GM19099 (cell line): ENCODE results near the gene YIPF1.

Experiments
- POLR2A ChIP-seq: IDR thresholded peaks from 3 replicates; pipeline ENCODE4 v1.6.1; 2011; ENCODE audit warnings: low read depth; ENCODE audit not compliant: insufficient read length; ENCODE audit errors: extremely low read depth

Gene YIPF1

DNA sequence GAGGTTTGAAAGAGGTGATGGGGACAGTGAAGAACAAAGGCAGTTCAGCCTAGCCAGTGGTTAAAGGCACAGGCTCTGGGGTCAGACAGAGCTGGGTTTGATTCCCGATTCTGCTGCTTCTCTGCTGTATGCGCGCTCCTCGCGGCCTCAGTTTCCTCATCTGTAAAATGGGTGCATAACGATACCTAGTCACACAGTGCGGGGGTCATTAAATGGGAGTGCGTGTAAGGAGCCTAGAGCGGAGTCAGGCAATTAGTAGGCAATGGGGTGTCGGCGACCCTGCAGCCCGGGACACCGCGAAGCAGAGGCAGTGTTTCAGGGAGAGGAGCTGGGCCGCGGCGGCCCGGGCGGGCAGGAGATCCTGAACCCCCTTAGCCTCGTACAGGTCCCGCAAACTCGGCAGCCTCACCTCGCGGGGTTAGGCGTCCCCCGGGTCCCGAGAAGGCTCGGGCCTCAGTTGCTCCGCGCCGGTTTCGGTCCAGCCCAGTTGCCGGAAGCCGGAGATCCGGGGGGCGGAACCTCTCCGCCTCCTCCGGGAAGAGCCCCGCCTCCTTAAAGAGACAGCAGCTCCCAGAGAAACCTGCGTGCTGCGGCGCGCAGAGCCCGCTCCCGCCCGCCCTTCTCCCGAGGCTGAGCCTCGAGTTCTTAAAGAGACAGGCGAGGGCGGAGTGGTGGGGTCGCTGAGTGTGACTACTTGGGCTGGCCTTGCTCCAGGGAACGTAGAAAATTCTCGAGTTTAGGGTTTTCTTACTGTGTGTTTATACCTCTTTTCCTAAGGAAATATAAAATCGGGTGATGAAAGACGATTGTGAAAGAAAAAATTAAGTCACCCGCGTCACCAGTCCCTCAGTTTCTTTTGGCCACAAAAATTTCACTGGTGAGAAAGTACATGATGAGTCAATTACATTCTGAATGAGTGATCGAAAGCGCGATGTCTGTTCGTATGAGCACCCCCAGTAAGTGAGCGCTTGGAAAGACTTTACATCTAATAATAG lies at the start of gene YIPF1:
Gene YIPF1, minus strand, starts transcription at position 494 of the 995 bp plus-strand sequence. CDS start 860 bp downstream, outside the sequence.
- peak; percentile 76 for TF ChIP-seq POLR2A

DNA sequence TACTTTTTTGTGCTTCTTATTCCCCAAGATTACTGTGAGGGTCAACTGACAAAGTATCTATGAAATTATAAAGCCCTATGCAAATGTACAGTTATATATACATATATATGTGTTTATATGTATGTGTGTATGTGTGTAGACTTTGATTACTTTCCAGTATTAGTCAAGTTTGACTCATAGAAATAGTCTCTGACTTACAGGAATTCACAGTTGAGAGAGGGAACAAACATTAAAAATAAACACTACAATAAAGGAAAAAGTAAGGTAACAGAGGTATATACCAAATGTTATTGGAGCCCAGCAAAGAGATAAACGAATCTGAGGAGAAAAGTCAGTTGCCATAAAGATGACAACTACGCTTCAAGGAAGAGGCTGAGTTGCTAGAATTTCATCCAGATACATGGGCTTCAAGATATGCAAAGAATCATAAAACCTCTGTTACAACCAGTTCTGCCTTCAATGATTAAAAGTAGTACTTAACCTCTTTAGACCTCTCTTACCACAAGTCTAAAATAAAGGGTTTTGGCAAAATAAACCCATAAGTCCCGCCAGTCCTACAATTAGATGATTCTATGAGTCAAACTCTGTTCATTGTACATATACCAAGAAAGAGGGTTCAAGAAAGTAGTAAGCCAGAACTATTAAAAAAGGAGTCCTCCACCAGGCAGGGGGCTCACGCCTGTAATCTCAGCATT lies 48.7 kb upstream of the YIPF1 start:
- no peak for TF ChIP-seq POLR2A

DNA sequence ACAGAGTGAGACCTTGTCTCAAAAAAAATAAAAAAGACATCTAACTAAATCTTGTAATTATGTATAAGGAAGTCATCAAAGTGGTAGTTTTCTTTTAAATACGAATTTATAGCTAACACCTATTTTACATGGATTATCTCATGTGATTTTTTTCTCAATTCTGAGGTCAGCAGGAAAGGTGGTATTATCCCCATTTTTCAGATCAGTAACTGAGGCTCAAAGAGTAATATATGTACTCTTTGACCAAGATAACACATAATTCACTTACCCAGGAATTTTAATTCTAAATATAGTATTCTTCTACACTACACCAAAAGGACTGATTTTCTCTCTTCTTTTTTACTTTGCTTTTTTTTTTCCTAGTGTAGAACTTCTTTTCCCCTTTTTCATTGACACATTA lies 46.8 kb upstream of the YIPF1 start:
- no peak for TF ChIP-seq POLR2A

DNA sequence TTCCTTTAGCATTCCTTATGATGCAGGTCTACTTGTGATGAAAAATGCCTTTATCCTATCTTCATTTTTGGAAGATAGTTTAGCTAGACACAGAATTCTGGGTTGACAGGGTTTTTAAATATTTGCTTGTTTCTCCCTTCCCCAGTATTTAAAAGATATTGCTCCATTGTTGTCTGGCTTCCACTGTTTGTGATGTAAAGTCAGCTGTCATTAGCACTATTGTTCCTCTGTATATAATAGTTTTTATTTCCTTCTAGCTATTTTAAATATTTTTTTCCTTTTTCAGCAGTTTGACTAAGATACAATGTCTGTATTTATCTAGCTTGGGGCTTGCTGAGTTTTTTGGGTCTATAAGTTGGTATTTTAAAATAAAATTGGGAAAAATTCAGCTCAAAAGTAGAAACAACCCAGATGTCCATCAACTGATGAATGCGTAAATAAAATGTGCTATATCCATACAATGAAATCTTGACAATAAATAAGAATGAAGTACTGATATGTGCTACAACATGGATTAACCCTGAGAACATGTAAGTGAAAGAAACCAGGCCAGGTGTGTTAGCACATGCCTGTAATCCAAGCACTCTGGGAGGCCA lies 44.7 kb upstream of the YIPF1 start:
- TF ChIP-seq POLR2A, result no peak

DNA sequence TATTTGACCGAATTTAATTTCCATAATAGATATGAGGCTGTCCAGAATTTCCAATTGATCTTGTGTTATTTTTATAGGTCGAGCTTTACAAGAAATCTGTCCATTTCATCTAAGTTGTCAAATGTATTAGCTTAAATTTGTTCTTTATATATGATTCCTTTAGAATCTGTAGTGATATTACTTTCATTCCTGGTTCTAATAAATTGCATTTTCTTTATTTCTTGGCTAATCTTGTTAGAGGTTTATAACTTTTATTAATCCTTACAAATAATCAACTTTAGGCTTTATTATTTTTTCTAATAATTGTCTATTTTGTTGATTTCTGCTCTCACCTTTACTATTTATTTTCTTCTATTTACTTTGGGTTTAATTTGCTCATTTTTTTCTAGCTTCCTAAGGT lies 41.9 kb upstream of the YIPF1 start:
- TF ChIP-seq POLR2A, result no peak

DNA sequence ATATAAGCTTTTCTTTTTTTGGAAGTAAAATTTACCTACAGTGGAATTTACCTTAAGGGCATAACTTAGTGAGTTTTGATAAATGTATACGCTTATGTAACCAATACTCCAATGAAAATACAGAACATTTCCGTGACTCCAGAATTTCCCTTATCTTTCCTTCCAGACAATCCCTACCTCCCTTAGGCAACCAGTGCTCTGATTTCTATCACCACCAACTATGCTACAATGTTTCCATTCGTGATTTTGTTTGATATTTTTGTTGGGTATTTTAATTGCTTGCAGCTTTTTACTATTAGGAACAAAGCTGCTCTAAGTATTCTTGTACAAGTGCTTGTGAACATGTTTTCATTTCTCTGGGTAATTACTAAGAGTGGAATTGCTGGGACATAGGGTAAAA lies 41.3 kb upstream of the YIPF1 start:
- no peak for TF ChIP-seq POLR2A

DNA sequence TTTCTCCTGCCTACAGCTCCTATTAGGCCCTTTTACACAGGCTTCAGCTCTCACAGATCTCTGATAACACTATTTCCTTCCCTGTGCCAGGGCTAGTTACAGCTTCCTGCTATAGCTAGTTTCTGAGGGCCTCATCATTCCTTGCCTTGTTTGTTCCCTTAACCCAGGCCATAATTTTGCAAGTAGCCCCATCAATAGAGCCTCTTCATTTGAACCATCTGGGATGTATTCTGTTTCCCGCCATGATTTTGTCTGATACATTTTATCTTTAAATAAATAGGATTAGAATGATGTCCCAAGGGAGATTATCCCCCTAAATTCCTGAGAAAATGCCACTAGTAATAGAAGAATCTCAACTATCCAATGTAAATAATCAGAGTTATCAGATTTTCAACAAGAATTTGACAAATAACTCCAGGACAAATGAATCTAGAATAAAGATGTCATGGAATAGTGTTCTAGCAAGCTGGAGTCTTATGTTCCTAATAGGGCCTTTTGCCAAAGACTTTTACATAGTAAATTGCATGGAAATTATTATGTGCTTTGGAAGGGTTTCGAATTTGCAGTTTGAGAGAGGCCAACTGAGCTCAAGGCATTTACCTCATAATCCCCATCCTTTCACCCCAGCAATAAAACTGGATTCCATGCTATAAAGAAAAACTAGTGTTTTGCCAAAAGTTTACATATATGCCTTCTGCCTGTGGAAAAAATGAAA lies 39.8 kb upstream of the YIPF1 start:
- TF ChIP-seq POLR2A, result no peak

DNA sequence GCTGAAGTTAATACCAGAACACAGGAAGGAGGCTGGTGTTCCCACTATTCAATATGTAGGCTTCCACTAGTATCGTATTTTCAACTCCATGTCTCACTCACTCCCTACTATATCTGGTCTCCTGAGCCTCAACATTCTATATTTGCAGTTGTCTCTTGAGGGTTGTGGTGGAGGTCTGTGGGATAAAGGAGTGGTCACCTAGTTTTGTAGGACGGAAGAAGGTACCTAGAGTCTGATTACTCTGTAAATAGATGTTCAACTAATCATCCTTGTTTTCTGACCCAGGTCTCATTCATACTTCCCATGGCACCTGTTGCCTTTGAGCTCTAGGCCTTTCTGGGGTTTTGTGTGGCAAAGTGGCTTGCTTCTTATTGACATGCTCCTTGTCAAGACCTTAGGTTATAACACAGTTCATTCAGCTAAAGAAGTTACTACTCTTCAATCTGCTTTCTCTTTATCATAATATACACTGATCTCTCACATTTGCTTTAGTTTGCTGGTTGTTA lies 37.8 kb upstream of the YIPF1 start:
- TF ChIP-seq POLR2A, result no peak

DNA sequence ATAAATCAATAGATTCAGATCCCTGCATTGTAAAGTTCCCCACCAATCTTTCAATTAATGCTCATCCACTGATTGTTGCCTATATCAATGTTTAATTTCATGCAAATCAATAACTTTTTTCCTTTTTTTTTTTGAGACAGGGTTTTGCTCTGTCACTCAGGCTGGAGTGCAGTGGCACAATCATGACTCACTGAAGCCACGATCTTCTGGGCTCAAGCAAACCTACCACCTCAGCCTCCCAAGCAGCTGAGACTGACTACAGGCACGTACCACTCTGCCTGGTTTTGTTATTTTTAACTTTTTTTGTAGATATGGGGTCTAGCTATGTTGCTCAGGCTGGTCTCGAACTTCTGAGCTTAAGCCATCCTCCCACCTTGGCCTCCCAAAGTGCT lies 30.1 kb upstream of the YIPF1 start:
- TF ChIP-seq POLR2A, result no peak

DNA sequence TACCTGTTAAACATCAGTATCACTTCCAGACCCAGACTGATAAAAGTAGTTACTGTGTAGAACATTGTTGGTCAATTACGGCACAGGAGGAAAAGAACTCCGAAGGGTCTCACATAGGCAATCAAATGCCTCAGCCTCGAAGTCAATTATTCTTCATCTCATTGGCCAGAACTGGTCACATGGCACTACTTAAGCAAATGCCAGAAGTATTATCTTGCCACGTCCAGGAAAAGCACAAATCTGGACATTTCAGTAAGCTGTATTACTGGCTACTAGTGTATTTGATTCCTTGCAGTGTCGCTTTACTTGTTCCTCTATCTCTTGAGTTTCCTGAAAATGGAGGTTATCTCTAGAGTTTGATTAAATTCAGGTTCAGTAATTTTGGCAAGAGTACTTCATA lies 28.7 kb upstream of the YIPF1 start:
- TF ChIP-seq POLR2A, result no peak

DNA sequence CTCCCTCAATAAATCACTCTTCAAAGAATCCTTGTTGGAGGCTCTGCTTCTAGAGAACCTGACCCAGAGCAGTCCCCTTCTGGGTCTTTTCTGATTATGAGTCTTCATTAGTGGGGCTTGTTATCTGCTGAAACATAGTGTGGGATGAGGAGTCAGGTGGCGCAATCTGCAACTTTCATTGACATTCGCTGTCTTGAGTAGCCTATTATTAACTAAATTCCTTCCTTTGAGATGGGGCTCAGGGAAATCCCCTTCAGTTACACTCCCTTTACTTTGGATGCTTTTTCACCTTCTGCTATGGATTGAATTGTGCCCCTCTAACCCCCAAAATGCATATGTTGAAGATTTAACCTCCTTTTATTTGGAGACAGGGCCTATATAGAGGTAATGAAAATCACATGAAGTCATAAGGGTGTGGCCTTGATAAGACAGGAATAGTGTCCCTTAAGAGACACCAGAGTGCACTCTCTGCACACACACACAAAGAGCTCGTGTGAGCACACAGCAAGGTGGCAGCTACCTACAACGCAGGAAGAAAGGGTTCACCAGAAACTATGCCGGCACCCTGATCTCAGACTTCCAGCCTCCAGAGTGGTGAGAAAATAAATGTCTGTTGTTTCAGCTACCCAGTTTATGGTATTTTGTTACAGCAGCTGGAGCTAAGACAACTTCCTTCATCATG lies 23.9 kb upstream of the YIPF1 start:
- TF ChIP-seq POLR2A, result no peak

DNA sequence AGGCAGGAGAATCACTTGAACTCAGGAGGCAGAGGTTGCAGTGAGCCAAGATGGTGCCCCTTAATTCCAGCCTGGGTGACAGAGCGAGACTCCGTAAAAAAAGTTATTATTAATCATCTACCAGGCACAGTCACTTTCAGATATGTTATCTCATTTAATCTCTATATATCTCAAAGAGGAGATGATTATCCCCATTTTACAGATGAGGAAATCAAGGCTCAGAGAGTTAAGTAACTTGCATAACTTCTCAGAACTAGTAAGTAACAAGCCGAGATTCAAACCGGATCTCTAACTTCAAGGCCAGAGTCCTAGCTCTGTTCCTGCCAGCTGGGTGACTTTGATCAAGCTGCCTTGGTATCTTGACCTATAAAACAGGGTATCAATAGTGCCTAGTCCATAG lies 21.8 kb upstream of the YIPF1 start:
- no peak for TF ChIP-seq POLR2A

DNA sequence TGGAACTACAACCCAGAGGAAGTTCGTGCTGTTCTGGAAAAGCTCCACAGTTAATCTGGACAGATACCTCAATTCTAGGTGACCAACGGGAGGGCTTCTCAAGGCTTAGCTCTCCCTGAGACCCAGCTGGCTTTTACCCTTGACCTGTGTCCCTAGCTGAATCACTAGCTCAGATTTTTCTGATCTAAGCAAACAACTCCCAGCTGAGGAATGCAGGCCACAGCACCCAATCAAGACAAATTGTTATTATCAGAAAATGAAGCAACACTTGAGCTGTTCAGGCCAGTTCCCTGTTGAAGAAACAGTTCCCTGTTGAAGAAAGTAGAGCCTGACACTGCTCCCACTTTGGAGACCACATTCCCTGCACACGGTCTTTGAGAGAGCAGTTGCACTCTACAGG lies 20.3 kb upstream of the YIPF1 start:
- no peak for TF ChIP-seq POLR2A

DNA sequence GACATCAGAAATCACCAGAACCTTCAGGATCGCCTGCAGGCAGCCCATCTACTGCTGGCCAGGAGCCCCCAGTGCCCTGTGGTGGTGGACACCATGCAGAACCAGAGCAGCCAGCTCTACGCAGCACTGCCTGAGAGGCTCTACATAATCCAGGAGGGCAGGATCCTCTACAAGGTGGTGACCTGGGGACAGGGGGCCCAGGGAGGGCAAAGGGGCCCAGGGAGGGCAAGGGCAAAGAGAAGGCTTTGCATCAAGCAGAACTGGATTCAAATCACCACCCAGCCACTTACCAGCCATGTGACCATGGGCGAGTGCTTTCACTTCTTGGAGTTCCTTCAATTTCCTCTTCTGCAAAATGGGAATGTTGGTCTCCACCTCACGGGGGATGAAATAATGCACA lies 16.5 kb upstream of the YIPF1 start:
- TF ChIP-seq POLR2A, result no peak

DNA sequence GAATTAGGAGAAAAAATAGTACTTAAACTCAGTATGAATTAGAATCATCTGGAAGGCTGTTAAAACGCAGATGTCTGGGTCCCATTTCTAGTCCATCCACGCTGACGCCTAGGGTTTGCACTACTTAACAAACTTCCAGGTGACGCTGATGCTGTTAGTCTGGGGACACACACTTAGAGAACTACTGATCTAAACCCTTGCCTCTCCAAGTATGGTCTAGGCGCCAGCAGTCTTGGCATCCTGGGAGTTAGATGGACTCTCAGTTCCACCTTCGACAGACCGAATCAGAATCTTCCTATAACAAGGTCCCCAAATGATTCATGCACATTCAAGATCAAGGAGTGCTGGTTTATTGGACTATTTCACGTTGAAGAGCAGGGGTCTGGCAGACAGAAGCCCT lies 15.9 kb upstream of the YIPF1 start:
- TF ChIP-seq POLR2A, result no peak
